ENCODE measurements around the gene CAMSAP2. TPM values are rescaled to one million over a fixed set of nuclear protein-coding genes. Genes with fewer than 3 reads are reported as not detected.

Gene CAMSAP2
- total RNA-seq, 1 experiment from 2014 or later: 25.0 TPM

DNA sequence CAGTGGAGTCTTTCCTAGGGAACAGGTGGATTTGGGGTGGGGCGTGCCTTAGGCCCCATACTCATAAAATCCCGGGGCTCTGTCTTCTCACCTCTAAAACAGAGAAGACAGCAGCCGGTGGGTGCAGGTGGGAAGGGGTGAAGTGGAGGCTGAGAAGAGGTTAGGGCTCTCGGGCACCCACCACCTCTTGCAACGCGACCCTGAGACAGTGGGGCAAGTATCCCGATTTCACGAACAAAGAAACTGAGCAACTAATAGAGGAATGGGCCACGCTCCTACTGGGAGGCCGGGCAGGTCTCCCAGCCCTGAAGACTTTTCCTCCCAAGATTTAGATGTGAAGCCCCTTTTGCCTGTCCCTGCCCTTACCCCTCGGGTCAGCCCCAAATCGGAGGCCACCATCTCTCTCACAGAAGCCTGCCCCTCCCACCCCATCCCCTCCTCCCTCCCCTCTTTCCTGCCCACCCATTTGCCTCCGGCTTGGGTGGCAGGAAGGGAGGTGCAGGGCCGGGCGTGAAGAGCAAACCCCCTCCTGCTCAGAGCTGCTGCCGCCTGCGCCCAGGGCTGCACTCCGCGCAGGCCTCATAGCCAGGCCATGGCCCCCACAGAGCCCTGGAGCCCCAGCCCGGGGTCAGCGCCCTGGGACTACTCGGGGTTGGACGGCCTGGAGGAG is 133.9 kb downstream of the CAMSAP2 start, which contains the start of gene GPR25:
Gene GPR25 (plus strand): TSS at position 536 of the 670 bp plus-strand sequence. CDS start 57 bp downstream, at position 593.
- intact Hi-C loops (cut with micrococcal nuclease): no loop called here
- Histone ChIP-seq H3K9ac (ENCODE audit: low read length) (no peak within 1 kb of the TSS), H3K9me3 (ENCODE audit: control insufficient read depth in 1 of 2, insufficient read depth in 1 of 2, low read depth in 1 of 2, low read length in 2 of 2) (no peaks in the 10 kb centered on the region), H3K9me2 (ENCODE audit: insufficient read depth) (no peaks in the 10 kb centered on the region), H3K27me3 (ENCODE audit: insufficient read depth, low read length) (peaks cover 10% of the 10 kb centered on the region; the same call in 1 of the 2 replicates), H4K20me1 (ENCODE audit: insufficient read depth) (no peaks in the 10 kb centered on the region), H3K36me3 (ENCODE audit: control insufficient read depth in 1 of 2, insufficient read depth in 2 of 2, low read length in 2 of 2) (no peaks in the 10 kb centered on the region), H3K27ac (ENCODE audit: low read depth, low read length) (no peak within 1 kb of the TSS), H3K79me2 (ENCODE audit: insufficient read depth, low read length) (no peaks in the 10 kb centered on the region), H3K4me1 (ENCODE audit: control insufficient read depth in 1 of 2, insufficient read depth in 2 of 2, low read length in 2 of 2) (no peaks in the 10 kb centered on the region), H3K4me2 (ENCODE audit: low read length) (no peak within 1 kb of the TSS), H2AFZ (ENCODE audit: low read depth, low read length, poor library complexity, severe bottlenecking) (no peak within 1 kb of the TSS), H3K4me3 (replicated peaks in 1 of 2; ENCODE audit: low read depth in 1 of 2, low read length in 2 of 2) (no peak within 1 kb of the TSS)
- no peak for ATAC-seq
- TF ChIP-seq CEBPB (IDR thresholded peaks at IDR 0.05; ENCODE audit: low read depth): no peak
- TF ChIP-seq YY1 (IDR thresholded peaks at IDR 0.05; ENCODE audit: extremely low read depth, insufficient replicate concordance, low read depth, low read length): no peak
- no peak for TF ChIP-seq EGR1 (IDR thresholded peaks at IDR 0.05; ENCODE audit: low read depth)
- no peak for TF ChIP-seq ZNF274 (IDR thresholded peaks at IDR 0.05; ENCODE audit: low read depth, low read length)
- TF ChIP-seq, protein P1, sequence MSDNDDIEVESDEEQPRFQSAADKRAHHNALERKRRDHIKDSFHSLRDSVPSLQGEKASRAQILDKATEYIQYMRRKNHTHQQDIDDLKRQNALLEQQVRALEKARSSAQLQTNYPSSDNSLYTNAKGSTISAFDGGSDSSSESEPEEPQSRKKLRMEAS (IDR thresholded peaks at IDR 0.05): no peak
- TF ChIP-seq RAD21 (IDR thresholded peaks at IDR 0.05; ENCODE audit: low read depth): no peak
- TF ChIP-seq EZH2 (IDR thresholded peaks at IDR 0.05): no peak
- TF ChIP-seq, protein P2, sequence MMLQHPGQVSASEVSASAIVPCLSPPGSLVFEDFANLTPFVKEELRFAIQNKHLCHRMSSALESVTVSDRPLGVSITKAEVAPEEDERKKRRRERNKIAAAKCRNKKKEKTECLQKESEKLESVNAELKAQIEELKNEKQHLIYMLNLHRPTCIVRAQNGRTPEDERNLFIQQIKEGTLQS (IDR thresholded peaks at IDR 0.05): no peak
- TF ChIP-seq POLR2AphosphoS5 (IDR thresholded peaks at IDR 0.05; ENCODE audit: low read depth, low read length): no peak
- TF ChIP-seq TCF7L2 (IDR thresholded peaks at IDR 0.05; ENCODE audit: borderline replicate concordance, extremely low read depth, insufficient read depth, insufficient read length): no peak
- no peak for TF ChIP-seq JUND (IDR thresholded peaks at IDR 0.05)
- TF ChIP-seq, protein P3, sequence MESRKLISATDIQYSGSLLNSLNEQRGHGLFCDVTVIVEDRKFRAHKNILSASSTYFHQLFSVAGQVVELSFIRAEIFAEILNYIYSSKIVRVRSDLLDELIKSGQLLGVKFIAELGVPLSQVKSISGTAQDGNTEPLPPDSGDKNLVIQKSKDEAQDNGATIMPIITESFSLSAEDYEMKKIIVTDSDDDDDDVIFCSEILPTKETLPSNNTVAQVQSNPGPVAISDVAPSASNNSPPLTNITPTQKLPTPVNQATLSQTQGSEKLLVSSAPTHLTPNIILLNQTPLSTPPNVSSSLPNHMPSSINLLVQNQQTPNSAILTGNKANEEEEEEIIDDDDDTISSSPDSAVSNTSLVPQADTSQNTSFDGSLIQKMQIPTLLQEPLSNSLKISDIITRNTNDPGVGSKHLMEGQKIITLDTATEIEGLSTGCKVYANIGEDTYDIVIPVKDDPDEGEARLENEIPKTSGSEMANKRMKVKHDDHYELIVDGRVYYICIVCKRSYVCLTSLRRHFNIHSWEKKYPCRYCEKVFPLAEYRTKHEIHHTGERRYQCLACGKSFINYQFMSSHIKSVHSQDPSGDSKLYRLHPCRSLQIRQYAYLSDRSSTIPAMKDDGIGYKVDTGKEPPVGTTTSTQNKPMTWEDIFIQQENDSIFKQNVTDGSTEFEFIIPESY (IDR thresholded peaks at IDR 0.05; ENCODE audit: extremely low read depth, insufficient replicate concordance, low read length): no peak
- TF ChIP-seq SIN3A (IDR thresholded peaks at IDR 0.05; ENCODE audit: low read depth): no peak
- TF ChIP-seq, protein P4, sequence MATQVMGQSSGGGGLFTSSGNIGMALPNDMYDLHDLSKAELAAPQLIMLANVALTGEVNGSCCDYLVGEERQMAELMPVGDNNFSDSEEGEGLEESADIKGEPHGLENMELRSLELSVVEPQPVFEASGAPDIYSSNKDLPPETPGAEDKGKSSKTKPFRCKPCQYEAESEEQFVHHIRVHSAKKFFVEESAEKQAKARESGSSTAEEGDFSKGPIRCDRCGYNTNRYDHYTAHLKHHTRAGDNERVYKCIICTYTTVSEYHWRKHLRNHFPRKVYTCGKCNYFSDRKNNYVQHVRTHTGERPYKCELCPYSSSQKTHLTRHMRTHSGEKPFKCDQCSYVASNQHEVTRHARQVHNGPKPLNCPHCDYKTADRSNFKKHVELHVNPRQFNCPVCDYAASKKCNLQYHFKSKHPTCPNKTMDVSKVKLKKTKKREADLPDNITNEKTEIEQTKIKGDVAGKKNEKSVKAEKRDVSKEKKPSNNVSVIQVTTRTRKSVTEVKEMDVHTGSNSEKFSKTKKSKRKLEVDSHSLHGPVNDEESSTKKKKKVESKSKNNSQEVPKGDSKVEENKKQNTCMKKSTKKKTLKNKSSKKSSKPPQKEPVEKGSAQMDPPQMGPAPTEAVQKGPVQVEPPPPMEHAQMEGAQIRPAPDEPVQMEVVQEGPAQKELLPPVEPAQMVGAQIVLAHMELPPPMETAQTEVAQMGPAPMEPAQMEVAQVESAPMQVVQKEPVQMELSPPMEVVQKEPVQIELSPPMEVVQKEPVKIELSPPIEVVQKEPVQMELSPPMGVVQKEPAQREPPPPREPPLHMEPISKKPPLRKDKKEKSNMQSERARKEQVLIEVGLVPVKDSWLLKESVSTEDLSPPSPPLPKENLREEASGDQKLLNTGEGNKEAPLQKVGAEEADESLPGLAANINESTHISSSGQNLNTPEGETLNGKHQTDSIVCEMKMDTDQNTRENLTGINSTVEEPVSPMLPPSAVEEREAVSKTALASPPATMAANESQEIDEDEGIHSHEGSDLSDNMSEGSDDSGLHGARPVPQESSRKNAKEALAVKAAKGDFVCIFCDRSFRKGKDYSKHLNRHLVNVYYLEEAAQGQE (IDR thresholded peaks at IDR 0.05; ENCODE audit: low read depth): no peak
- TF ChIP-seq SRF (IDR thresholded peaks at IDR 0.05; ENCODE audit: low read depth): no peak
- TF ChIP-seq FOSL1 (IDR thresholded peaks at IDR 0.05; ENCODE audit: low read depth): no peak
- TF ChIP-seq, protein P5, sequence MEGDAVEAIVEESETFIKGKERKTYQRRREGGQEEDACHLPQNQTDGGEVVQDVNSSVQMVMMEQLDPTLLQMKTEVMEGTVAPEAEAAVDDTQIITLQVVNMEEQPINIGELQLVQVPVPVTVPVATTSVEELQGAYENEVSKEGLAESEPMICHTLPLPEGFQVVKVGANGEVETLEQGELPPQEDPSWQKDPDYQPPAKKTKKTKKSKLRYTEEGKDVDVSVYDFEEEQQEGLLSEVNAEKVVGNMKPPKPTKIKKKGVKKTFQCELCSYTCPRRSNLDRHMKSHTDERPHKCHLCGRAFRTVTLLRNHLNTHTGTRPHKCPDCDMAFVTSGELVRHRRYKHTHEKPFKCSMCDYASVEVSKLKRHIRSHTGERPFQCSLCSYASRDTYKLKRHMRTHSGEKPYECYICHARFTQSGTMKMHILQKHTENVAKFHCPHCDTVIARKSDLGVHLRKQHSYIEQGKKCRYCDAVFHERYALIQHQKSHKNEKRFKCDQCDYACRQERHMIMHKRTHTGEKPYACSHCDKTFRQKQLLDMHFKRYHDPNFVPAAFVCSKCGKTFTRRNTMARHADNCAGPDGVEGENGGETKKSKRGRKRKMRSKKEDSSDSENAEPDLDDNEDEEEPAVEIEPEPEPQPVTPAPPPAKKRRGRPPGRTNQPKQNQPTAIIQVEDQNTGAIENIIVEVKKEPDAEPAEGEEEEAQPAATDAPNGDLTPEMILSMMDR (IDR thresholded peaks at IDR 0.05 in 2 of 3, conservative IDR thresholded peaks at IDR 0.05 in 1 of 3; ENCODE audit: borderline replicate concordance in 1 of 3, insufficient read depth in 1 of 3, low read depth in 2 of 3, low read length in 2 of 3): no peak
- no peak for TF ChIP-seq POLR2A (IDR thresholded peaks at IDR 0.05; ENCODE audit: borderline replicate concordance, extremely low read depth, insufficient read depth, insufficient read length)
- TF ChIP-seq ELF1 (IDR thresholded peaks at IDR 0.05; ENCODE audit: borderline replicate concordance, low read depth): no peak
- no peak for TF ChIP-seq ZFX (IDR thresholded peaks at IDR 0.05)
- DNase-seq (ENCODE audit: low read depth, low spot score): no peak
- ChIA-PET RAD21 (ENCODE audit: low non-redundant PET in 1 of 2, low total read pairs in 2 of 2, uncharacterized antibody in 2 of 2, unreplicated experiment in 2 of 2) (interaction anchor here in 1 of 2 experiments (0.7 kb wide), 1 partner anchor 489 kb away, joined by 3 read pairs; no protein-coding TSS in a partner anchor), CTCF (no interaction called here), POLR2A (no interaction called here)
- no TSS peak for BruUV-seq (replicated peaks)
